Sciatic nerve (tissue), 2 donors: Measurements from ENCODE around the gene EN2. TPM values are rescaled to one million over a fixed set of nuclear protein-coding genes. Genes with fewer than 3 reads are reported as not detected.
"Not testable (repeated sequence)": the region's sequence is repeated elsewhere in the genome, so short reads cannot be mapped to it uniquely, and the experiment has no call there.

Experiments
- ATAC-seq: fragments of 200-7000 bp; cut with Tn5 transposase; one replicate; pipeline ENCODE4 v1.9.1; 2020; ENCODE audit warnings: mild to moderate bottlenecking, moderate library complexity
- DNase-seq: peaks from one replicate; pipeline ENCODE4 v3.0.0-alpha.2; 2020; ENCODE audit warnings: low spot score
- intact Hi-C: fragments of 100-400 bp; cut with DNase I; formaldehyde crosslinking; loops from one replicate; pipeline ENCODE4 v1.14.2; 2022
- total RNA-seq: library from RNA; stranded (reverse); fragmentation: NEBNext Ultra II Directional; extraction: Animal tissue kit (Norgen Biotek cat#: 25700); gene quantifications from one replicate; pipeline ENCODE4 v1.2.1, GENCODE V29; 2021
- donor health status: DM: no; HTN: no; CAD: no.
- donor health status: DM: no; HTN: no; CAD: no.

The EN2 gene
- total RNA-seq, 1 donor from 2014 or later = not detected

DNA sequence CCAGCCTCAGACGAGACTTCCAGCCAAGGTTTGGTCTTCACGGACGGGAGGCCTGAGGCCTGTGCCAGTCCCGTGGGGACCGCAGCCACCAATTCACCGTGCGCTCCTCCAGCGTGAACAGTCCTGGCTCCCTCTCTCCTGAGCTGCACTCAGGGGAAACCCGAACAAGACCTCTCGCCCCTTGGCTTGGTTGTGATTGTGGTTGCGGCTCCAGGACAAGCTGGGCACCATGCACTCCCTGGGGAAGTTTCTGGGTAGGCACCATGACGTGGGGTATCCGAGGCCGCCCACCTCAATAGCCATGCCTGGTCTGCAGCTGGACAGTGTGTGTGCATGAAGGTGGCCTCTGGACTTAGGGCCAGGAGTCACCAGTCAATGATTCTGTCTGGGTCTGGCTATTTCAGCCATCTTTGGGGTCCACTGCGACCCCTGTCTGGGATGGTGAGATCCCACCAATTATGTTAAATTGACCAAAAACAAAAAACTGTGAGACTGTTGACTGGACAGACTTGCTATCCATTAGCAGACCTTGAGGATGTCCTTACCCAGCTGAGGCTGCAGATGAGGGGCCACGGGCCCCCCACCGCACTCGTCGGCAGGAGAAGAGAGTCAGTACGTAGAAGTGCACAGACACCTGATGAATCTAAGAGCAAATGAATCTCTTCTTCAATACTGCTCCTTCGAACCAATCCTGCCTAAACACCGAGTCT is 33.5 kb upstream of the EN2 start:
- no peak for ATAC-seq
- no peak for DNase-seq
- intact Hi-C loops = no loop called here

DNA sequence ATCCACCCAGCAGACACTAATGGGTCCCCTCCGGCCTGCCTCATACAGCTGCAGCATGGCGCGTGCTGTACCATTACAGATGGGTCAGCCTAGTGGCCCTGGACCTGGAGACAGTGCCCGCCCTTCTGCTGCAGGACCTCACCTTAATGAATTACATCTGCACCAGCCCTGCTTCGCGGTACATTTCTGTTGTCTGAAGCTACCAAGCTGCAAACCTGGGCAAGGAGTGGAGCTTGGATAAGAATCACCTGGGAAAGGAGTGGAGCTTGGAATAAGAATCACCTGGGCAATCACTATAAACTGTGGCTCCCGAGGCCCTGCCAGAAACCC is 33.0 kb upstream of the EN2 start:
- ATAC-seq (no peak), DNase-seq (no peak)
- intact Hi-C loops = no loop called here

DNA sequence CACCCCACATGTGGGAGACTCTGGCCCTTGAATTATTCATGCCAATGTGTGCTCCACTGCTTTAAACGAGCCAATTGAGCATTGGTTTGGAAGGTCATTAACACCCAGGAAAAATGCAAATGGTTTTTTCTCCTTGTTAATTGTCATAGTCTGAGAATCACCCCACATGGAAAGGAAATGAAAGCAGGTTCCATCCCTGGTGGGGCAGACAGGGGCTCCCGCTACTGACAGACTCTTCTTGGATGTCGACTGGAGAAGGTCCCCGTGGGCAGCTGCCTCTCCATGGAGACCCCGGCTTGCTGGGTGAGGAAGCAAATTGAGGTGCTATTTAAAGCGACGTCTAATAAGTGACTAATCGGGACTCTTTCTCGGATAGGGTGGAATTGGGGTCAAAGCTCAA is 32.0 kb upstream of the EN2 start:
- no peak for DNase-seq
- intact Hi-C loops = no loop called here
- ATAC-seq = no peak

DNA sequence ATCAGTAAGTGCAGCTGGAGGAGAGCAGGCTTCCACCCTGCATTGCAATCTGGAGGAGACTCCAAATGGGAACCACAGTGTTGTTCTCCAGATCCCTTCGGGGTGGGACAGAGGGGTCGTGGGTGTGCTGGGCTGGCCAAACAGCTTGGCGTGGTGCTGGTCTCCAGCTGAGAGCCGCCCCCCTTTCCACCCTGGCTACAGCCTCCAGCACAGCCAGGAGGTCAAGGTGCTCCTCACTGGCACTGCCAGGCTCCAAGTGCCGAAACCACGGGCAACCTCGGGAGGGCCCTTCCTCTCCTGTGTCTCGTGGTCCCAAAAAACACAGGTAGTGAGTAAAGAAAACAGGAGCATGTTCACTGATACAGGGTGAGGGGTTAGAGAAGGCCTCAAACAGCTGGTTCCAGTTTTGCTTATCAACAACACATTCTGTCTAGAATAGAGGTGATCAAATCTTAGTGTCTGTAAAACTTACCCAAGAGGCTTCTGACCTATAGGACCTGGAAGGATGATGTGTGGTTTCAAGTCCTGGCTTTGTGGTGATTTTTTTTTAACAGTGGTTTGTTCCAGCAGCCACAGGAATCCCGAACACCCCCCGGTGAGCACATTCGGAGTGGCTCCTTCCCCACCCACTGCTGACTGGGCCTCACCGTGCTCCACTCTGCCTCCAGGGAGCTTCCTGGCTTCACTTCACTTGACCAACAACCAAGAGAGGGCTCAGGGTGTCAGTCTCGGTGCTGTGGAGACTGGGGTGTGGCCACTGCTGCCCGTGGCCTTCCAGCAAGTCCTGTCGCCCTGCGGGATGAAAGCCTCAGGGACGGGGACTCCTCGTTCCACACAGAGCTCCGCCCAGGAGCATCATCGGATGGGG is 31.2 kb upstream of the EN2 start:
- DNase-seq = no peak

DNA sequence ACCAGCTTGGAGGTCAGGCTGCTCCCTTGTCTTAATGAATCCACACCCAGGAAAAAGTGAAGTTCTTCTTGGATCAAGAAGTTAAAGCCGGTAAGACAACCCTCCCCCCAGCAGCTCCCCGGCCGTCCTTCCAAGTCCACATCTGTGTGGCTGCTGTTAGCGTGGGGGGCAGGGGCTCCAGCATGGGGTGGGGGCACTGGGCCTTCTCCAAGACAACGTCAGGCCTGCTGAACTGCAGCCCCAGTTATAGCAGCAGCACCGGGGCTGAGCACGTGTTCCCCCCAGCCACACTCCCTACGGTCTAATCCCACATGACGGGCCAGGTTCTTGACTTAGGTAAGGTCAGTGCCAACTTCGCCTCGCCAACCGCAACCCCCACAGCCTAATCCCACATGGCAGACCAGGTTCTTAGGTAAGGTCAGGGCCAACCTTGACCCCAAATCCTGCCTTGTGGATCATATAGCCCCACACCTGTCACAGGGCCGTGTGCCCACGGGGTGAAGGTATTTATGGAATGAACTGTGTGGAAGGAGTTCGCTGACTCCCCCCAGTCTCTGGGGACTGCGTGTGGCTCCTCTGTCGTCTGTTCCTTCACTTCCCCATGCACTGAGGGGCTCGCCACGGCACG is 30.4 kb upstream of the EN2 start:
- no peak for DNase-seq
- no peak for ATAC-seq
- intact Hi-C loops = no loop called here

More for the DNA sequence above, 31.2 kb upstream of the EN2 start:
- no peak for ATAC-seq
- intact Hi-C loops = no loop called here

DNA sequence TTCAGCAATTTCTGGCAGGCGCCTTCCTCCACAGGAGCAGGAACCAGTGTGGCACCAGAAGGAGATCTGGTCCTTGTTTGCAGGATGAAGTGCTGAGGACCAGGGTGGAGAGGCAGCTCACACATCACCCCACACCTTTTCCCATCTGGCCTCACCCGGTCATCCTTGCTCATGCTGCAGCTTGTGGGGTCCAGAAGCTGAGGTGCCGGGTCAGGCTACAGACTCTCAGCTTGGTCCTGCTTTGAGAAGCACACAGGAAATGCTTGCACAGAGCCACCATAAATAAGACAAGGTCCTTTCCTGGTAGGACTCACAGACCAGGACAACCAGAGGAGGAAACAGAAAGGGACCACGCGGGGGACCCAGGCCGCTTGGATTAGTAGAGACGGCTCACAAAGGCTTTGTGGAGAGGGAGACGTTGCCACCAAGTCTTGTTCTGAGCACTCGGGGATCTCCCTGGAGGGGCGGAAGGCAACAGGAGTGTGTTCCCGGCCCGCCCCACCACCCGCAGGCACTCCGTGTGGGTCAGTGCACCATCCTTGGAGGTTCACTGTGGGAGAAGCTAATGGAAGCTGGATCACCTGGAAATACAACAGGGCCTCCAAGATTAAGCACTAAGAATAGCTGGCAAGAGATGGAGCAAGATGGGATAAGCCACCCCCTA is 29.6 kb upstream of the EN2 start:
- DNase-seq (no peak), ATAC-seq (no peak)
- intact Hi-C loops = no loop called here

DNA sequence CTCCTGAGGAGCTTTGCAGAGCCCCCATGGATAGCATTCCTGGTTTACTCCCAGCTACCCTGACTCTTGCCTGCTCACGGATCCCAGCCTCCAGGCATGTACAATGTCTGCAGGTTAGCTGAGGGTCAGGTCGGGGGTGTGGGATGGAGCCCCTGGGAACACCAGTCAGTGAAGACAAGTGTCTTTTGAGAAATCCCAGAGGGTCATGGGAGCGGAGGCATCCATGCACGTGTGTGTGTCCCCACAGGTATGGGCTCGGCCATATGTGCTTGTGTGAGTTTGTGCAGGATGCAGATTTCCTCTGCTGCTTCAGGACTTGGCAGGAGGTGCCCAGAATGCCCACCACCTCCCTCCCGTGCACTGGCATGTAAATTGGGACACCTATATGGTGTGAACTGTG is 28.3 kb upstream of the EN2 start:
- intact Hi-C loops = no loop called here
- ATAC-seq = no peak
- DNase-seq = no peak

DNA sequence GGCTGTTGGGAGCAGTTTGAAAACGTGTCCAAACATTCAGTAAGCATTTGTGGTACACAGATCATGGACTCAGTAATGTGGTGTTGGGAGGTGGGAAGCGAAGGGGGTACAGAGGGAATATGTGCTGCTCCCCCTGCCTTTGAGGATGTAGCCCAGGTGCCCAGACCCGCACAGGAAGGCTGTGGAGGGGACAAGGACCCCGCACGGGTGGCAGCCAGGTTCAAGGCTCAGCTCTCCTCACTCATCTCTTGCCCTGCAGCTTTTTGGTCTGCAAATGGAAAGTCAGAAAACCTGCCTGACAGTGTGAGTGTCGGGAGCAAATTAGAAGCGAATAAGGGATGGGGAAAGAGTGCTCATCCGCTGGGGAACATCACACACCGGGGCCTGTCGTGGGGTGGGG is 27.3 kb upstream of the EN2 start:
- intact Hi-C loops = no loop called here
- no peak for ATAC-seq
- no peak for DNase-seq

DNA sequence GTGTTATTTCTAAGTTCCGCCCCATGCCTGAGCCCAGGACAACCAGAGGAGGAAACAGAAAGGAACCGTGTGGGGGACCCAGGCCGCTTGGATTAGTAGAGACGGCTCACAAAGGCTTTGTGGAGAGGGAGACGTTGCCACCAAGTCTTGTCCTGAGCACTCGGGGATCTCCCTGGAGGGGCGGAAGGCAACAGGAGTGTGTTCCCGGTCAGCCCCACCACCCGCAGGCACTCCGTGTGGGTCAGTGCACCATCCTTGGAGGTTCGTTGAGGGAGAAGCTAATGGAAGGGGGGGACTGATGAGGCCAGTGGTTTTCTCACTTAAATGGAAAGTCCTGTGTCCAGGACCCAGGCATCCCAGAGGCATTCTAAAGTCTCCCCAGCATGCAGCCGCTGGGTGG is 26.7 kb upstream of the EN2 start:
- DNase-seq (no peak), ATAC-seq (no peak)
- intact Hi-C loops = no loop called here

DNA sequence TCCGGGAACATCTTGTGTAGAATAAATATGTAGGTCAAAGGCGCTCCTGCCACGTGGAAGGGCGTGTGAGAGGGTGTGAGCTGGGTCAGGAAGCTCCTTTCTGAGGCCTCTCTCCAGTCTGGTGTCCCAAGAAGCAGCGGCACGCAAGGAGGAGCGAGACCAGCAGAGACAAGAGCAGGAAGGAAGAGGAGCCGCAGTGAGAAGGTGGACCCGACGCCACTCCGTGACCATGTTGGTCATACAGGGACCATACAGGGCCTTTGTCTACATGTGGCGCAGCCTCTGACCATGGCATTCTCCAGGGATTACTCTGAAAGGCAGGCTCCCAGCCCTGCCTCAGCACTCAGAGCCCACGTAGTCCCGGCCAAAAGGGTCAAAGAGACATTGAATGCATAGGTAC is 26.2 kb upstream of the EN2 start:
- no peak for ATAC-seq
- intact Hi-C loops = no loop called here
- DNase-seq = no peak

DNA sequence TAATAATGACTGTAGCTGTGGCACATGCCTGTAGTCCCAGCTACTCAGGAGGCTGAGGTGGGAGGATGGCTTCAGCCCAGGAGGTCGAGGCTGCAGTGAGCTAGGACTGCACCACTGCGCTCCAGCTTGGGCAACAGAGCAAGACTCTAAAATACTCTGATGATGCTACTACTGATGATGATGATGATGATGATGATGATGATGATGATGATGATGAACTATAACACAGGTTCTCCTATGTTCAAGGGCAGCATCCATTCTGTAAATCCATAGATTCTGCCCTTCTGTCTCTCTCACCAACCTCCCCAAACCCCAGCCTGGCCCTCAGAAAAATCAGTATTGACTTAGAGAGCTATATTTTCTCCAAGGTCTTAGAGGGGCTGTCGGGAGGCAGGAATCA is 22.8 kb upstream of the EN2 start:
- intact Hi-C loops = no loop called here
- ATAC-seq (no peak), DNase-seq (no peak)

DNA sequence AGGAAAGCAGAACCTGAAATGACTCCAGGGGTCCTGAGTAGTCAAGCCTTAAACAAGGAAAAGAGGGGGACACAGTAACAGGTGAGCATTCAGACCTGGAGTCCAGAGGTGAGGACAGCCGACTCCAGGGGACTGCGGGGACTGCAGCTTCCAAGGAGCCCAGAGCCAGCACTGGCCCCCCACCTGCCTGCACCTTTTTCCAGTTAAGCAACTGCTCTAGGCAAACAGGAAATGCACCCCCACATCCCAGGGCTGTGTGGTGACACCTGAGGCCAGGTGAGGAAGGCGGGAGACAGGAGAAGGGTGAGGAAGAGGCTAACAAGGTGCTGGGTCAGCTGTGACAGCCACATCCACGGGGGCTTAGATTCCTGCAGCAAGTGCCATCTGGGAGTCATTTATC is 20.1 kb upstream of the EN2 start:
- DNase-seq (no peak), ATAC-seq (no peak)
- intact Hi-C loops = no loop called here

DNA sequence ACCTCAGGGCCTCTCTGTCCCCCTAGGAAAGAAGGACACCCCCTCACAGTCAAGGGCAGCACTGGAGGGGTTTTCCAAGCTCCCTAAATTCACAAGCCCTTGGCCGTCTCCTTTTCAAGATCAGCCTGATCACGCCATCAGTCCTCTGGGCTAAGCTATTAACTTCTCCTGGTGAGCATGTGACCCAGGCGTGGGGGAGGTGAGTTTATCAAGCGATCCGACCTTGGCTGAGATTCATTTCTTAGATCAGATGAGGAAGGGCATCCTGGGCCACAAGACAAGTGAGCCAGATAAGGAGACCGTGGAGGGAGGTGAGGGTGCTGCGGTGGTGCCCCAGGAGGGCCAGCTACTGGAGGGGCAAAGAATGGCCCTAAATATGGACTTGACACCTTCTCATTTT is 19.2 kb upstream of the EN2 start:
- DNase-seq (no peak), ATAC-seq (no peak)
- intact Hi-C loops = no loop called here

DNA sequence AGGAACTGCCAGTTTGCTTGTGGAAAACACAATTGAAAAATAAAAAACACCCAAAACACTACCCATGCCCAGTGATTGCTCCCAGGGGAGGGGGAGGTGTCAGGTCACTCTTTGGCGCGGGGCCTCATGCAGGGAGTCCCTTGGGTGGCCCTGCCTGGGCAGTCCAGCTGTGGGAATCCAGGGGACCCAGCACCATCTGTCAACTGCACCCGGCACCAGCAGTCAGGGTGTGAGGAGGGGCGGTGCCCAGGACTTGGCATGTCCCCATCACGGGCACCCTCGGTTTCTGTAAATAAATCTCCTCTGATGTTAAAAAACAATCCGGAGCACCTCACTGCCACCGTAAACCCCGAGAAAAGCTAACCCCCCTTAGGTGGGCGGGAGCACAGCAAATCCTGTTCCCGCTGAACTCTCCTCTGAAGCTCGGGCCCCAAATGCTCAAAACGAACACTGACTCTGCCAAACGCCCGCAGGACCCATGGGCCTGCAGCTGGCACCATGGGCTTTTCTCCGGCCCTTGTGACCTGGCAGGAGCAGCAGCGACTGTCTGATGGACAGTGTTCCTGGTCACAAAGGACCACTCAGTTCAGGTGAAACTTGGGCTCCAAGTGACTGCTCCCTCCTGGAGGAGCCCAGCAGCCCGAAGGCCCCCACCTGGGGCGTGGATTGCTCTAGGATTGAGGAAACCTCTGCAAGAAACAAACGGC is 18.5 kb upstream of the EN2 start:
- no peak for ATAC-seq
- no peak for DNase-seq

DNA sequence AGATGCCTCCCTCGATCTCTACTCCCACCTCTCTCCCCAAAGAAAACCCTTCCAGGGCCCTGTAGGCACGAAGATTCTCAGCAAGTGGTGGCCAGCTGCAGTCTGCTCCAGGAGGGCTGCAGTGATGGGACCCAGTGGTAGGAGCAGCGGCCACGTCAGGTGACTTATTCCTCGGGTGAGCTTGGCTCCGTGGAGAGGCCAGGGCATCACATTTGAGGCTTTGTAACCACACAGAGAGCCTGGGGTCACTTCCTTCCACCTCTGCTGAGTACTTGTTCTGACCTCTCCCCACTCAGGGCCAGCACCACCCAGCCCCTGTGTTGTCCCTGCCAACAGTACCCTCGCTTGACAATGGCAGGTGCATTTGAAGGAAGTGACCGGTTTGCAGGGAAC is 17.9 kb upstream of the EN2 start:
- ATAC-seq (no peak), DNase-seq (no peak)
- intact Hi-C loops = no loop called here

More for the DNA sequence above, 18.5 kb upstream of the EN2 start:
- intact Hi-C loops = no loop called here

DNA sequence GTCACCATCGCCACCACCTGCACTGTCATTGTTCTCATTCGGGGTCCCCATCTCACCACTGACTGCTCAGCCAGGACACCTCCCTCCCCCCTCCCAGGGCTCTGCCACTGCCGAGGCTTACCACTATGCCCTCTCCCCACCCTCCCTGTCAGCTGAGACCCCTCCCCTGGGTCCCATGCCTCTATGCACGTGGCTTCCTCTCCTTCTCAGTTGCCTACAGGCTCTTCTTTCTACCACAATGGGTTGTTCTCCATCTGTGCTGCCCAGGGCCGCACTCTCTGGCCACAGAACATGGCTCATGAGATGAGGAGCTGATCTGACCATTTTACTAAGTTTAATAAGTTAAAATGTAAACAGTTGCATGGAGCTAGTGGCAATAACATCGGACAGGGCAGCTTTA is 16.1 kb upstream of the EN2 start:
- DNase-seq (no peak), ATAC-seq (no peak)
- intact Hi-C loops = no loop called here

DNA sequence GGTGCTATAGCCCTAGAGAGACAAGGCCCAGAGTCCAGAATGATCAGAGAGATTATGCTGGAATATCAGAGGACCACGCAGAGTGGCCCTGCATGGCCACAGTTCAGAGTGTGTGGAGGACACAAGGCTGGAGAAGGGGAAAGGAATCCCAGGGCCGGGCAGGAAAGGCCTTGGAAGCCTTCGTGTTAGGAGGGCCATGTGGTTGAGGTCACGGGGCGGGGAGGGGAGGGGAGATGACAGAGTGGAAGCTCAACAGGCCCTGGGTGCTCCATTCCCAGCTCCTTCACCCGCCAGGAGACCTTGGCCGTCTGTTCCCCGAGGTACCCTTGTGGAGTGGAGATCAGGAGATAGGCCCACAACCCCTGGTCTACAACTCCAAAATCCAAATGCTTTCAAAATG is 13.2 kb upstream of the EN2 start:
- no peak for DNase-seq
- intact Hi-C loops = no loop called here
- ATAC-seq = no peak

DNA sequence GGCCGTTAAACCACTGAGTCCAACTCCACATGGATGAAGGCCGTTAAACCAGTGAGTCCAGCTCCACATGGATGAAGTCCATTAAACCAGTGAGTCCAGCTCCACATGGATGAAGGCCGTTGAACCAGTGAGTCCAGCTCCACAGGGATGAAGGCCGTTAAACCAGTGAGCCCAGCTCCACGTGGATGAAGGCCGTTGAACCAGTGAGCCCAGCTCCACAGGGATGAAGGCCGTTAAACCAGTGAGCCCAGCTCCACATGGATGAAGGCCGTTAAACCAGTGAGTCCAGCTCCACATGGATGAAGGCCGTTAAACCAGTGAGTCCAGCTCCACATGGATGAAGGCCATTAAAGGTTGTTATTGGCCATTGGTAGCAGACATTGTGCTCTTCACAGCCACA is 12.3 kb upstream of the EN2 start:
- intact Hi-C loops, DNase-seq, ATAC-seq: not testable (repeated sequence)

DNA sequence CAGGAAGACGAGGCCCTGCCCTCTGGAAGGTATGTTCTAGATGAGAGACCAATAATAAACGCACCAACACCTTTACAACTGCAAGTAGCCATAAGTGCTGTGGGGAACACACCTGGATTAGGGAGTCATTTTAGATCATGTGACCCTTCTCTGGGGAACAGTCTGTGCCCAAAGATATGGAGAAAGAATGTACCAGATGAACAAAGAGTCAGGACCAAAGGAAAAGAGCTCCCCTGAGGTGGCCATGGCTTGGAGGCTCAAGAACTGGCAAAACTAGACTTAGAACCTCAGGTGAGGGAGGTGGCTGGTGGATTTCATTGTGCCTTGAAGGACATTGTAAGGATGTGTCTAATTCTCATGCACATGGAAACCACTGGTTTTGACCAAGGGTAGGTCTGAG is 10.3 kb upstream of the EN2 start:
- no peak for DNase-seq
- no peak for ATAC-seq
- intact Hi-C loops = no loop called here
